Measurements from ENCODE around the gene NACAD.
"Not testable (repeated sequence)": the region's sequence is repeated elsewhere in the genome, so short reads cannot be mapped to it uniquely, and the experiment has no call there.

NACAD gene

DNA sequence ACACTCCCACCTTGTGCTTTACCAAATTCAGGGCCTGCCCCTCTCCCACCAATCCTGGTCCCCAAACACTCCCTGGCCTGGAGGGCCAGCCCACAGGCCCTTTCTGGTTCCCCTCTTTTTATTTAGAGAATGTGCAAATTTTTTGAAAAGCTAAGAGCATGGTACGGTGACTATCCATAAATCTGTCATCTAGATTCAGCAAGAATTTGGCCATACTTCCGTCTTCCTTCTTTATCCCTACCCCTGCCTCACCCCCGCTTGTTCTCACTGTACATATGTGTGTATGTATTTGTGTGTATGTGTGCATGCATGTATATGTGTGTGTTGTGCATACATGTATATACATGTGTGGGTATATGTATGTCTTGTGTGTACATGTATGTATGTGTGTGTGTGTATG lies 30.8 kb upstream of the NACAD start:
- Histone ChIP-seq H3K36me3 (no peaks in the 10 kb centered on the region), H3K27ac (no peak overlapping the region), H3K9me3 (no peaks in the 10 kb centered on the region), H3K27me3 (no peaks in the 10 kb centered on the region), H3K4me1 (ENCODE audit: control insufficient read depth in 1 of 2, insufficient read depth in 1 of 2, low read depth in 1 of 2, low read length in 1 of 2) (no peaks in the 10 kb centered on the region), H3K4me3 (ENCODE audit: low read depth in 1 of 2, low read length in 1 of 2) (no peak overlapping the region)
- TF ChIP-seq, protein P1, sequence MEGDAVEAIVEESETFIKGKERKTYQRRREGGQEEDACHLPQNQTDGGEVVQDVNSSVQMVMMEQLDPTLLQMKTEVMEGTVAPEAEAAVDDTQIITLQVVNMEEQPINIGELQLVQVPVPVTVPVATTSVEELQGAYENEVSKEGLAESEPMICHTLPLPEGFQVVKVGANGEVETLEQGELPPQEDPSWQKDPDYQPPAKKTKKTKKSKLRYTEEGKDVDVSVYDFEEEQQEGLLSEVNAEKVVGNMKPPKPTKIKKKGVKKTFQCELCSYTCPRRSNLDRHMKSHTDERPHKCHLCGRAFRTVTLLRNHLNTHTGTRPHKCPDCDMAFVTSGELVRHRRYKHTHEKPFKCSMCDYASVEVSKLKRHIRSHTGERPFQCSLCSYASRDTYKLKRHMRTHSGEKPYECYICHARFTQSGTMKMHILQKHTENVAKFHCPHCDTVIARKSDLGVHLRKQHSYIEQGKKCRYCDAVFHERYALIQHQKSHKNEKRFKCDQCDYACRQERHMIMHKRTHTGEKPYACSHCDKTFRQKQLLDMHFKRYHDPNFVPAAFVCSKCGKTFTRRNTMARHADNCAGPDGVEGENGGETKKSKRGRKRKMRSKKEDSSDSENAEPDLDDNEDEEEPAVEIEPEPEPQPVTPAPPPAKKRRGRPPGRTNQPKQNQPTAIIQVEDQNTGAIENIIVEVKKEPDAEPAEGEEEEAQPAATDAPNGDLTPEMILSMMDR (IDR thresholded peaks at IDR 0.05): no peak

DNA sequence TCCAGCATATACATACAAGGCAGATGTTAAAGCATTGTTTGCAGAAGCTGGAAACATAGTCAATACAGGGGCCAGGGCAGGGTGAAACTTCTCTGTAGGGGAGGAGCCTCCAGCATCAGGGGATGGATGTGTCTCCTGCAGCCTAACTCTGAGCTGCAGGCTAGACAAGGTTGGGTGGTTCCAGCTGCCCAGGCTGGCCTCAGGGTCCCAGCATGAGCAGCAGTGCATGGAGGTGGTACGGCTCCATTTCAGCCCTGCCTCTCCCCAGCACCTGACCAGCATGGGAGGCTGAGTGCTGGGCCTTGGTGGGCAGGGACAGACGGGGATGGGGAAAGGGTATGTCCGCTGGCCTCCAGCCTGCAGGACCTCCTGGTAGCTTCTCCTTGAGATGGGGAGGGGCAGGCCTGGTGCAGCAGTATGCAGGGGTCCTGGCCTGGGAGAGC lies 30.1 kb upstream of the NACAD start:
- no peaks in the 10 kb centered on the region for H3K4me1 ChIP-seq (ENCODE audit: control insufficient read depth in 1 of 2, insufficient read depth in 1 of 2, low read depth in 1 of 2, low read length in 1 of 2)
- H3K27me3 ChIP-seq: no peaks in the 10 kb centered on the region
- no peak overlapping the region for H3K4me3 ChIP-seq (ENCODE audit: low read depth in 1 of 2, low read length in 1 of 2)
- TF ChIP-seq, protein P1 (IDR thresholded peaks at IDR 0.05): no peak
- no peaks in the 10 kb centered on the region for H3K9me3 ChIP-seq
- no peak overlapping the region for H3K27ac ChIP-seq
- H3K36me3 ChIP-seq: no peaks in the 10 kb centered on the region

DNA sequence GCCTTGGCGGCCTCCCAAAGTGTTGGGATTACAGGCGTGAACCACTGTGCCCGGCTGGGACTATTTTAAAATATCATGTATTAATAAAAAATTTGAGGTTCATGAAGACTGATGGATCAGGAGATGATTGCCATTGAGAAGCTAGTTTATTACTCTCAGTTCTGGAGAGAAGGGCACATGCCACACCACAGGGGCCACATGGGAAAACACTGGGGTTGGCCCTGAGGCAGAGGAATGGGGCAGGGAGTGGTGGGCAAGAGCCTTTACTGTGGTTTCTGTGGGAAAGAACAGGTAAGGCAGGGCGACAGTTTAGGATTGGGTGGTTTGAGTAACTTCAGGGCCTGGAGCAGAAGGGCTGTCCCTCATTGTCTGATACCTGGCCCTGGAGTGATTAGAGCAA lies 29.5 kb upstream of the NACAD start:
- Histone ChIP-seq H3K4me3 (ENCODE audit: low read depth in 1 of 2, low read length in 1 of 2) (no peak overlapping the region), H3K27ac (no peak overlapping the region), H3K27me3 (no peaks in the 10 kb centered on the region), H3K4me1 (ENCODE audit: control insufficient read depth in 1 of 2, insufficient read depth in 1 of 2, low read depth in 1 of 2, low read length in 1 of 2) (no peaks in the 10 kb centered on the region), H3K36me3 (no peaks in the 10 kb centered on the region), H3K9me3 (no peaks in the 10 kb centered on the region)
- TF ChIP-seq, protein P1 (IDR thresholded peaks at IDR 0.05): no peak

DNA sequence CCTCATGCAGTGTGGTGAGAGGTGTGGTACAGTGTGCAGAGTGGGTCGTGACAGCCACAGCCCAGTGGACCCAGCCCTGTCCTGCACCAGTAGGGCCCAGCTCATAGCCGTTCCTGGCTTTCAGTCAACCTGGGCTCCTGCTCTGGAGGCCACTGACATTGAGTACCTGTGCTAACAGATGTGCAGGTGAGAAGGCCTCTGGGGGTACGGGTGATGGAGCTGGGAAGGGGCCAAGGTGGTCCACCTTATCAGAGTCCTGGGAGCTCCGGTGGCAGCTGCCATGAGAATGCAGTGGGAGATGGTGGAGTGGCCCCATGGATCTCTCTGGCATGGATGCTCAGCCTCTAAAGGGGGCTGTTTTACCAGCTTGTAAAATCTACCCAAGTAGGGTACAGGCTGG lies 28.8 kb upstream of the NACAD start:
- H3K27ac ChIP-seq: no peak overlapping the region
- H3K27me3 ChIP-seq: no peaks in the 10 kb centered on the region

DNA sequence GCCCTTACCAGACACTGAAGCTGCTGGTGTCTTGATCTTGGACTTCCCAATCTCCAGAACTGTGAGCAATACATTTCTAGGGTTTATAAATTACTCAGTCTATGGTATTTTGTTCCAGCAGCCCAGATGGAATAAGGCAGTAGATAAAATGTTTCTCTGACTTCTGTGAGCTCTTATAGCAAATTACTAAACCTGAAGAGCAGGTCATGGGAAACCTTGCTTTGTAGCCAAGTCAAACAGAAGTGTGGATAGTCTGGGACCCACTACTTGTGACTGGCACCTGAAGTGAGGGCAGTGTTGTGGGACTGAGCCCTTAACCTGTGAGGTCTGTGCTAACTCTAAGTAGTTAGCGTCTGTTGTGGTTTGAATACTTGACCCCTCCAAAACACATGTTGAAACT lies 27.3 kb upstream of the NACAD start:
- Histone ChIP-seq H3K27ac (no peak overlapping the region), H3K9me3 (no peaks in the 10 kb centered on the region), H3K27me3 (no peaks in the 10 kb centered on the region), H3K36me3 (no peaks in the 10 kb centered on the region), H3K4me3 (ENCODE audit: low read depth in 1 of 2, low read length in 1 of 2) (no peak overlapping the region), H3K4me1 (ENCODE audit: control insufficient read depth in 1 of 2, insufficient read depth in 1 of 2, low read depth in 1 of 2, low read length in 1 of 2) (peaks cover 10% of the 10 kb centered on the region in 2 experiments)
- TF ChIP-seq, protein P1 (IDR thresholded peaks at IDR 0.05): no peak

More for the DNA sequence above, 28.8 kb upstream of the NACAD start:
- Histone ChIP-seq H3K36me3 (no peaks in the 10 kb centered on the region), H3K4me3 (ENCODE audit: low read depth in 1 of 2, low read length in 1 of 2) (no peak overlapping the region), H3K9me3 (no peaks in the 10 kb centered on the region), H3K4me1 (ENCODE audit: control insufficient read depth in 1 of 2, insufficient read depth in 1 of 2, low read depth in 1 of 2, low read length in 1 of 2) (no peaks in the 10 kb centered on the region)
- TF ChIP-seq, protein P1 (IDR thresholded peaks at IDR 0.05): no peak

DNA sequence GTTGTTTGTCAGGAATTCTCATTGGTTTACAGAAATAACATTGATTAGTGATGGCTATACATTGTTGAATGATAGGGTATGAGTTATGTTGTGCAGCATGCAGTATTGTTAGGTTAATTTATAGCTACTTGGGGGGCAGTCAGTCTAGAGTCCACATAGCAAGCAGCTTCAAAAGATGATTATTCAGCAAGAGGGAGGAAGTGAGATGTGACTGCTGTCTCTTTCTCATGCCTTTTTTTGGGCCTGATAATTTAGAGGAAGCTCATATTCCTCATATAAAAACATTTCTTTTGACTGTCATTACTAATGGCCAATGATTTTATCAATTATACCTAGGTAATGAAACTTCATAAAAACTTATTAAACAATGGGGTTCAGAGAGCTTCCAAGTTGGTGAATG lies 26.2 kb upstream of the NACAD start:
- H3K36me3 ChIP-seq: no peaks in the 10 kb centered on the region
- H3K27ac ChIP-seq: no peak overlapping the region
- no peak overlapping the region for H3K4me3 ChIP-seq (ENCODE audit: low read depth in 1 of 2, low read length in 1 of 2)
- H3K4me1 ChIP-seq (ENCODE audit: control insufficient read depth in 1 of 2, insufficient read depth in 1 of 2, low read depth in 1 of 2, low read length in 1 of 2): peaks cover 16 to 21% of the 10 kb centered on the region in 2 experiments
- H3K27me3 ChIP-seq: no peaks in the 10 kb centered on the region
- TF ChIP-seq, protein P1 (IDR thresholded peaks at IDR 0.05): no peak
- no peaks in the 10 kb centered on the region for H3K9me3 ChIP-seq

DNA sequence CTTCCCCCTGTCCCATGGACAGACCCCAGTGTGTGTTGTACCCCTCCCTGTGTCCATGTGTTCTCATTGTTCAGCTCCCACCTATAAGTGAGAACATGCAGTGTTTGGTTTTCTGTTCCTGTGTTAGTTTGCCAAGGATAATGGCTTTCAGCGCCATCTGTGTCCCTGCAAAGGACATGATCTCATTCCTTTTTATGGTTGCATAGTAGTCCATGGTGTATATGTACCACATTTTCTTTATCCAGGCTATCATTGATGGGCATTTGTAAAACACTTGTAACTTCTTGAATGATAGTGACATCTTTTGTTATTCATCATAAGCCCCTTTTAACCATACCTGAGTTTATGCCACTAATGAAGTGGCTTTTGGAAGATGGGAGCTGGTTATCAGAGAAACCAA lies 25.5 kb upstream of the NACAD start:
- H3K27ac ChIP-seq: not testable (repeated sequence)

More for the DNA sequence above, 25.5 kb upstream of the NACAD start:
- H3K27me3 ChIP-seq; H3K9me3 ChIP-seq; H3K36me3 ChIP-seq; H3K4me3 ChIP-seq (ENCODE audit: low read depth in 1 of 2, low read length in 1 of 2): not testable (repeated sequence)
- H3K4me1 ChIP-seq (ENCODE audit: control insufficient read depth in 1 of 2, insufficient read depth in 1 of 2, low read depth in 1 of 2, low read length in 1 of 2): peaks cover 16 to 21% of the 10 kb centered on the region in 2 experiments
